ENCODE measurements around the gene ARID4B. TPM values are rescaled to one million over a fixed set of nuclear protein-coding genes. Genes with fewer than 3 reads are reported as not detected.

ARID4B gene
- total and polyA plus RNA-seq, 2 donors (not counting 1 experiment from before 2014, with no cell fraction given) = 15.3 to 42.4 TPM

- H2AFZ ChIP-seq (ENCODE audit: low read length) = no peak overlapping the region
- no peak overlapping the region for H3K9ac ChIP-seq (ENCODE audit: insufficient read depth, low read length)
- no peak overlapping the region for H3K4me3 ChIP-seq (replicated peaks in 1 of 4; ENCODE audit: control extremely low read depth in 1 of 4, insufficient read depth in 1 of 4, low read depth in 3 of 4, low read length in 4 of 4)
- no peak for TF ChIP-seq CTCF (conservative IDR thresholded peaks at IDR 0.05 in 1 of 2, IDR thresholded peaks at IDR 0.05 in 1 of 2; ENCODE audit: low read depth in 1 of 2, low read length in 2 of 2)
- no peak for TF ChIP-seq EZH2 (IDR thresholded peaks at IDR 0.05; ENCODE audit: low read length, missing control alignments)
- no peaks in the 10 kb centered on the region for H3K9me3 ChIP-seq (ENCODE audit: control insufficient read depth, insufficient read depth, low read depth, low read length)
- no peak overlapping the region for H3K27ac ChIP-seq (ENCODE audit: insufficient read depth, low read length)
- peak overlapping the region; percentile 15 for H3K4me2 ChIP-seq (ENCODE audit: extremely low read depth, insufficient read depth, low read length)
- no peaks in the 10 kb centered on the region for H3K4me1 ChIP-seq (ENCODE audit: control insufficient read depth, extremely low read depth, insufficient read depth, low read length)
- H3K36me3 ChIP-seq (ENCODE audit: control insufficient read depth, insufficient read depth, low read length) = peaks cover 6% of the 10 kb centered on the region
- no peaks in the 10 kb centered on the region for H3K27me3 ChIP-seq (ENCODE audit: control insufficient read depth, insufficient read depth, low read length)
- no peak for DNase-seq (ENCODE audit: low read depth in 2 of 2)
- peaks cover 79% of the 10 kb centered on the region for H3K79me2 ChIP-seq (ENCODE audit: control insufficient read depth, insufficient read depth, low read length)
- H4K20me1 ChIP-seq (ENCODE audit: control insufficient read depth, extremely low read depth, insufficient read depth, low read length) = peaks cover 5% of the 10 kb centered on the region
Observed at GRCh38 chr1:235124665-235125064, 203.3 kb downstream of the ARID4B start.

- no peak for DNase-seq (ENCODE audit: low read depth in 2 of 2)
- Histone ChIP-seq H3K4me3 (replicated peaks in 1 of 4; ENCODE audit: control extremely low read depth in 1 of 4, insufficient read depth in 1 of 4, low read depth in 3 of 4, low read length in 4 of 4) (no peak overlapping the region), H3K4me1 (ENCODE audit: control insufficient read depth, extremely low read depth, insufficient read depth, low read length) (no peaks in the 10 kb centered on the region), H3K9me3 (ENCODE audit: control insufficient read depth, insufficient read depth, low read depth, low read length) (no peaks in the 10 kb centered on the region), H3K27ac (ENCODE audit: insufficient read depth, low read length) (no peak overlapping the region), H3K9ac (ENCODE audit: insufficient read depth, low read length) (no peak overlapping the region), H3K27me3 (ENCODE audit: control insufficient read depth, insufficient read depth, low read length) (no peaks in the 10 kb centered on the region), H4K20me1 (ENCODE audit: control insufficient read depth, extremely low read depth, insufficient read depth, low read length) (peaks cover 5% of the 10 kb centered on the region), H3K36me3 (ENCODE audit: control insufficient read depth, insufficient read depth, low read length) (peaks cover 8% of the 10 kb centered on the region), H3K4me2 (ENCODE audit: extremely low read depth, insufficient read depth, low read length) (no peak overlapping the region), H2AFZ (ENCODE audit: low read length) (no peak overlapping the region), H3K79me2 (ENCODE audit: control insufficient read depth, insufficient read depth, low read length) (peaks cover 82% of the 10 kb centered on the region)
- TF ChIP-seq CTCF (conservative IDR thresholded peaks at IDR 0.05 in 1 of 2, IDR thresholded peaks at IDR 0.05 in 1 of 2; ENCODE audit: low read depth in 1 of 2, low read length in 2 of 2) (no peak), EZH2 (IDR thresholded peaks at IDR 0.05; ENCODE audit: low read length, missing control alignments) (no peak)
Observed at GRCh38 chr1:235124111-235124510, 203.9 kb downstream of the ARID4B start.

GRCh38 chr1:235122348-235122747, 205.6 kb downstream of the ARID4B start:
- Histone ChIP-seq H3K27ac (ENCODE audit: insufficient read depth, low read length) (no peak overlapping the region), H3K4me3 (replicated peaks in 1 of 4; ENCODE audit: control extremely low read depth in 1 of 4, insufficient read depth in 1 of 4, low read depth in 3 of 4, low read length in 4 of 4) (no peak overlapping the region), H3K9ac (ENCODE audit: insufficient read depth, low read length) (no peak overlapping the region), H3K9me3 (ENCODE audit: control insufficient read depth, insufficient read depth, low read depth, low read length) (no peaks in the 10 kb centered on the region), H3K4me1 (ENCODE audit: control insufficient read depth, extremely low read depth, insufficient read depth, low read length) (no peaks in the 10 kb centered on the region), H3K79me2 (ENCODE audit: control insufficient read depth, insufficient read depth, low read length) (peaks cover 81% of the 10 kb centered on the region), H3K36me3 (ENCODE audit: control insufficient read depth, insufficient read depth, low read length) (peaks cover 15% of the 10 kb centered on the region), H3K4me2 (ENCODE audit: extremely low read depth, insufficient read depth, low read length) (no peak overlapping the region), H4K20me1 (ENCODE audit: control insufficient read depth, extremely low read depth, insufficient read depth, low read length) (peaks cover 5% of the 10 kb centered on the region), H2AFZ (ENCODE audit: low read length) (no peak overlapping the region), H3K27me3 (ENCODE audit: control insufficient read depth, insufficient read depth, low read length) (no peaks in the 10 kb centered on the region)
- no peak for TF ChIP-seq EZH2 (IDR thresholded peaks at IDR 0.05; ENCODE audit: low read length, missing control alignments)
- TF ChIP-seq CTCF (conservative IDR thresholded peaks at IDR 0.05 in 1 of 2, IDR thresholded peaks at IDR 0.05 in 1 of 2; ENCODE audit: low read depth in 1 of 2, low read length in 2 of 2) = no peak
- DNase-seq (ENCODE audit: low read depth in 2 of 2) = no peak

Other genes with a start within 250 kb of the ARID4B start
- gene TOMM20, start 199.3 kb downstream of the ARID4B start, total RNA-seq = 85.5 and 92.7 TPM in 2 replicates
- gene TOMM20, start 199.3 kb downstream of the ARID4B start, polyA plus RNA-seq = 95.1 and 111 TPM in 2 replicates
- gene RBM34, start 166.9 kb downstream of the ARID4B start, total RNA-seq = 64.1 and 66.3 TPM in 2 replicates
- 30.3 and 30.6 TPM in 2 replicates for gene RBM34, start 166.9 kb downstream of the ARID4B start, polyA plus RNA-seq
- gene GGPS1, start 391 bp upstream of the ARID4B start, total RNA-seq = 18.2 and 24.3 TPM in 2 replicates
- 28.1 and 37.5 TPM in 2 replicates for gene GGPS1, start 391 bp upstream of the ARID4B start, polyA plus RNA-seq
- 18.2 and 31.4 TPM in 2 replicates for gene TBCE, start 39.2 kb upstream of the ARID4B start, total RNA-seq
- 32.0 and 46.9 TPM in 2 replicates for gene TBCE, start 39.2 kb upstream of the ARID4B start, polyA plus RNA-seq
- gene B3GALNT2, start 176.3 kb upstream of the ARID4B start, total RNA-seq = 47.0 and 51.4 TPM in 2 replicates
- gene B3GALNT2, start 176.3 kb upstream of the ARID4B start, polyA plus RNA-seq = 16.3 and 23.1 TPM in 2 replicates